Vagina (tissue), 2 donors: ENCODE data around the gene MON2. TPM values are rescaled to one million over a fixed set of nuclear protein-coding genes. Genes with fewer than 3 reads are reported as not detected.

Experiments
- DNase-seq, 2 donors: peaks; one replicate each; pipeline ENCODE4 v3.0.0-alpha.2; 2017; ENCODE audit errors: extremely low spot score in 2 of 2
- H3K27ac ChIP-seq: fragments of 200-600 bp; sonication (generic); one replicate; pipeline ENCODE4 v1.5.1; 2019
- H3K27me3 ChIP-seq: fragments of 200-600 bp; sonication (generic); one replicate; pipeline ENCODE4 v1.5.1; 2019
- H3K36me3 ChIP-seq, 2 donors: fragments of 200-600 bp; sonication (generic); one replicate each; pipeline ENCODE4 v1.5.1; 2017 to 2019
- H3K4me1 ChIP-seq: fragments of 200-600 bp; sonication (generic); one replicate; pipeline ENCODE4 v1.5.1; 2019
- H3K4me3 ChIP-seq, 2 donors: fragments of 200-600 bp; sonication (generic); 1 replicate in 1 of 2; 2 replicates in 1 of 2; pipeline ENCODE4 v1.5.1; 2016 to 2019
- H3K9me3 ChIP-seq: fragments of 200-600 bp; sonication (generic); one replicate; pipeline ENCODE4 v1.5.1; 2019
- CTCF ChIP-seq, 3 experiments: fragments of 450-650 bp in 2 of 3; fragments of 200-600 bp in 1 of 3; sonication (generic) in 1 of 3; IDR thresholded peaks; one replicate each; pipeline ENCODE4 v1.5.1; 2017 to 2019; ENCODE audit warnings: antibody characterized with exemption in 3 of 3, mild to moderate bottlenecking in 2 of 3, moderate library complexity in 2 of 3
- POLR2A ChIP-seq, 2 donors: fragments of 450-650 bp; IDR thresholded peaks; one replicate each; pipeline ENCODE4 v1.6.1; 2017; ENCODE audit warnings: antibody characterized with exemption in 2 of 2, mild to moderate bottlenecking in 2 of 2, moderate library complexity in 2 of 2
- POLR2AphosphoS5 ChIP-seq, 2 donors: sonication (generic); formaldehyde crosslinking; IDR thresholded peaks; one replicate each; pipeline ENCODE4 v1.9.0; 2017; ENCODE audit warnings: antibody characterized with exemption in 2 of 2, mild to moderate bottlenecking in 2 of 2, low read depth in 1 of 2; ENCODE audit not compliant: insufficient read depth in 1 of 2
- intact Hi-C: fragments of 100-400 bp; cut with DNase I; formaldehyde crosslinking; loops from one replicate; pipeline ENCODE4 v1.15.1; 2023
- total RNA-seq: library from RNA; depleted of rRNA; stranded (reverse); fragments of >200 nt; gene quantifications from one replicate; pipeline ENCODE4 v1.2.3, GENCODE V29; 2016

MON2 gene
- total RNA-seq, 1 donor from 2014 or later, result 85.0 TPM

DNA sequence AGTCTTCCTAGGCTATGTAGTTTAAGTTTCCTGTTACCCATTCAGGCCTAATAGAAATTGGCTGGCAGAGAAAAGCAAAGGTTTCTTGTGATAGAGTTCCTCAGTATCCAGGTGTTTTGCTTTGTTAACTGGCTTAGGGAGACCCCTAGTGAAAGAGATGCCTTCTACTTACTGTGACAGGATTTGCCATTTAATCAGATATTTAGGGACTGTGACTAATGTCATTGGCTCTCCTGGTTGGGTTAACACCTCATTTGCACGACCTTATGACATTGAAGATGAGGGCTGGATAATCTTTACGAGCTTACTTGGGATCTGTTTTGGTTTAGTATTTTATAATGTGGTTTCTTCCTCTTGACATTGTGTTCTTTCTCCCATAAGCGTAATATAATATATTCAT is 5.8 kb downstream of the MON2 start:
- no peak for TF ChIP-seq CTCF (IDR thresholded peaks at IDR 0.05)
- no peak for TF ChIP-seq POLR2A (IDR thresholded peaks at IDR 0.05)
- TF ChIP-seq POLR2AphosphoS5 (IDR thresholded peaks at IDR 0.05; ENCODE audit: insufficient read depth in 1 of 2, low read depth in 1 of 2), result no peak
- no peak overlapping the region for H3K27ac ChIP-seq
- no peaks in the 10 kb centered on the region for H3K27me3 ChIP-seq
- peaks cover 33% of the 10 kb centered on the region for H3K4me1 ChIP-seq
- intact Hi-C loops, result no loop called here
- no peaks in the 10 kb centered on the region for H3K9me3 ChIP-seq
- DNase-seq, result no peak
- H3K4me3 ChIP-seq, result no peak overlapping the region
- H3K36me3 ChIP-seq, result no peaks in the 10 kb centered on the region

- H3K4me1 ChIP-seq, result peaks cover 7% of the 10 kb centered on the region
- TF ChIP-seq POLR2A (IDR thresholded peaks at IDR 0.05) (no peak), POLR2AphosphoS5 (IDR thresholded peaks at IDR 0.05; ENCODE audit: insufficient read depth in 1 of 2, low read depth in 1 of 2) (no peak), CTCF (IDR thresholded peaks at IDR 0.05) (no peak)
- H3K9me3 ChIP-seq, result no peaks in the 10 kb centered on the region
- no peak overlapping the region for H3K4me3 ChIP-seq
- intact Hi-C loops, result no loop called here
- H3K27me3 ChIP-seq, result no peaks in the 10 kb centered on the region
- H3K27ac ChIP-seq, result no peak overlapping the region
- DNase-seq, result no peak
- peaks cover 0 to 5% of the 10 kb centered on the region in 2 donors for H3K36me3 ChIP-seq
Measured at GRCh38 chr12:62481843-62482540, 15.4 kb downstream of the MON2 start.

GRCh38 chr12:62482769-62483168 is 16.1 kb downstream of the MON2 start:
- H3K36me3 ChIP-seq, result peaks cover 0 to 5% of the 10 kb centered on the region in 2 donors
- intact Hi-C loops, result no loop called here
- no peak for TF ChIP-seq POLR2A (IDR thresholded peaks at IDR 0.05)
- TF ChIP-seq CTCF (IDR thresholded peaks at IDR 0.05), result no peak
- no peak for TF ChIP-seq POLR2AphosphoS5 (IDR thresholded peaks at IDR 0.05; ENCODE audit: insufficient read depth in 1 of 2, low read depth in 1 of 2)
- no peaks in the 10 kb centered on the region for H3K27me3 ChIP-seq
- H3K9me3 ChIP-seq, result no peaks in the 10 kb centered on the region
- no peak overlapping the region for H3K27ac ChIP-seq
- no peak overlapping the region for H3K4me3 ChIP-seq
- H3K4me1 ChIP-seq, result peaks cover 7% of the 10 kb centered on the region
- DNase-seq, result no peak

DNA sequence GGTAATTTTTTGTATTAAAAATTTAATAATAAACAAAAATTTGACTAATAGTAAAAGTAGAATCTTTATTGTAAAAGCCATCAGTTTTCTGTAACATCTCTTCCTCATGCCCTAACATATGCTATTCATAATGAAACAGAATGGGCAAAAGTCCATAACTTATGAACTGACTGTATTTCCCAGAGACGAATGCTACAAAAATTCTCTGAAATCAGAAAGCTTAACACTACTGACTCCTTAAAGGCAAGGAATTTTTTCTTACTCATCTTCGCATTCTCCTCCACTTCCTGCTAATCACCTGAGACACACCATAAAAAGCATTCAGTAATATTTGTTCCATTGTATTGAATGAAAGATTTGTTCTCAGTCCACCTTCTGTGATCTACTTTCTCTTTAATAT is 17.6 kb downstream of the MON2 start:
- no peaks in the 10 kb centered on the region for H3K9me3 ChIP-seq
- intact Hi-C loops, result no loop called here
- no peaks in the 10 kb centered on the region for H3K27me3 ChIP-seq
- TF ChIP-seq CTCF (IDR thresholded peaks at IDR 0.05) (no peak), POLR2AphosphoS5 (IDR thresholded peaks at IDR 0.05; ENCODE audit: insufficient read depth in 1 of 2, low read depth in 1 of 2) (no peak), POLR2A (IDR thresholded peaks at IDR 0.05) (no peak)
- peaks cover 7% of the 10 kb centered on the region for H3K4me1 ChIP-seq
- H3K27ac ChIP-seq, result no peak overlapping the region
- H3K36me3 ChIP-seq, result peaks cover 0 to 5% of the 10 kb centered on the region in 2 donors
- no peak for DNase-seq
- no peak overlapping the region for H3K4me3 ChIP-seq

- TF ChIP-seq POLR2AphosphoS5 (IDR thresholded peaks at IDR 0.05; ENCODE audit: insufficient read depth in 1 of 2, low read depth in 1 of 2) (no peak), POLR2A (IDR thresholded peaks at IDR 0.05) (no peak), CTCF (IDR thresholded peaks at IDR 0.05) (no peak)
- Histone ChIP-seq H3K4me3 (no peak overlapping the region), H3K27ac (no peak overlapping the region), H3K27me3 (no peaks in the 10 kb centered on the region), H3K4me1 (no peaks in the 10 kb centered on the region), H3K36me3 (peaks cover 3 to 20% of the 10 kb centered on the region in 2 donors), H3K9me3 (no peaks in the 10 kb centered on the region)
- intact Hi-C loops, result no loop called here
- DNase-seq, result no peak
Measured at GRCh38 chr12:62505786-62506185, 39.2 kb downstream of the MON2 start.
